K562 (cell line): ENCODE results near the gene CCDC18. TPM values are rescaled to one million over a fixed set of nuclear protein-coding genes. Genes with fewer than 3 reads are reported as not detected.

ENCODE experiments used
- CHD2 ChIP-seq: IDR thresholded peaks from 2 replicates; pipeline ENCODE4 v1.6.1; 2011; ENCODE audit warnings: low read depth, low read length
- EP400 ChIP-seq: fragments of 450-650 bp; IDR thresholded peaks from 2 replicates; pipeline ENCODE4 v1.6.1; 2017; ENCODE audit warnings: antibody characterized with exemption, mild to moderate bottlenecking, moderate library complexity
- ETV1 ChIP-seq: fragments of 450-650 bp; conservative IDR thresholded peaks from 2 replicates; pipeline ENCODE4 v1.6.1; 2016; ENCODE audit warnings: missing genetic modification characterization, control low read depth, low read depth, missing compliant biosample characterization
- JUN ChIP-seq, 2 experiments: sonication (generic) in 1 of 2; formaldehyde crosslinking in 1 of 2; IDR thresholded peaks; 2 replicates each; pipeline versions ENCODE4 v1.6.1 to v1.8.0; 2012 to 2022; ENCODE audit warnings: borderline replicate concordance in 2 of 2, mild to moderate bottlenecking in 2 of 2, improper control_type of control experiment in 1 of 2, low read depth in 1 of 2, low read length in 1 of 2, missing genetic modification reagents in 1 of 2
- KDM5B ChIP-seq: fragments of 200-600 bp; sonication (generic); IDR thresholded peaks from 2 replicates; pipeline ENCODE4 v1.6.1; 2012; ENCODE audit warnings: low read depth, mild to moderate bottlenecking, moderate library complexity, low read length, control low read depth, inconsistent platforms; ENCODE audit not compliant: insufficient replicate concordance
- NBN ChIP-seq: fragments of 450-650 bp; IDR thresholded peaks from 2 replicates; pipeline ENCODE4 v1.6.1; 2016; ENCODE audit warnings: low read depth, mild to moderate bottlenecking
- NFE2 ChIP-seq: IDR thresholded peaks from 2 replicates; pipeline ENCODE4 v1.6.1; 2014; ENCODE audit warnings: antibody characterized with exemption, low read depth
- PHF8 ChIP-seq: fragments of 200-600 bp; sonication (generic); IDR thresholded peaks from 2 replicates; pipeline ENCODE4 v1.6.1; 2012; ENCODE audit warnings: mixed run types, mild to moderate bottlenecking, inconsistent platforms, low read length, moderate library complexity, borderline replicate concordance
- SREBF2 ChIP-seq: sonication (generic); formaldehyde crosslinking; IDR thresholded peaks from 2 replicates; pipeline ENCODE4 v1.4.0; 2020; ENCODE audit warnings: mild to moderate bottlenecking, missing genetic modification reagents
- XRCC4 ChIP-seq: IDR thresholded peaks from one replicate; pipeline ENCODE4 v1.6.1; 2011; ENCODE audit not compliant: insufficient read depth, insufficient read length; ENCODE audit errors: extremely low read depth
- ZEB2 ChIP-seq: fragments of 450-650 bp; IDR thresholded peaks from 2 replicates; pipeline ENCODE4 v1.6.1; 2016
- ZNF384 ChIP-seq: IDR thresholded peaks from 2 replicates; pipeline ENCODE4 v1.6.1; 2012; ENCODE audit warnings: low read depth, low read length, improper control_type of control experiment
- polyA plus RNA-seq, 8 experiments: library from polyadenylated mRNA; depleted of rRNA in 4 of 8; stranded (reverse) in 5 of 8; unstranded in 3 of 8; fragments of >200 nt; fragmentation: Nextera tagmentation in 2 of 8; fragmentation: Illumina TruSeq in 1 of 8; extraction: Ambion mirVana in 2 of 8; extraction: Trizol in 1 of 8; gene quantifications; 2 replicates each; pipeline versions ENCODE4 v1.2.1 to v1.2.3, GENCODE V29; 2011 to 2014; ENCODE audit warnings: inconsistent platforms in 1 of 8, missing spikeins in 1 of 8
- total RNA-seq, 7 experiments: library from RNA; depleted of rRNA in 6 of 7; stranded (reverse); fragments of >200 nt in 6 of 7; fragmentation: Illumina TruSeq in 2 of 7; extraction: Trizol in 2 of 7; gene quantifications; 2 replicates each; pipeline versions ENCODE4 v1.2.1 to v1.2.3, GENCODE V29; 2011 to 2021; ENCODE audit warnings: low replicate concordance in 1 of 7
- TF ChIP-seq, protein P1 (sequence below): fragments of 450-650 bp; IDR thresholded peaks from 2 replicates; pipeline ENCODE4 v1.6.1; 2016
- TF ChIP-seq, protein P2 (sequence below): sonication (generic); IDR thresholded peaks from 2 replicates; pipeline ENCODE4 v1.6.1; 2016
- TF ChIP-seq, protein P3 (sequence below), 2 experiments: fragments of 450-650 bp in 1 of 2; sonication (generic) in 1 of 2; formaldehyde crosslinking in 1 of 2; IDR thresholded peaks; 2 replicates each; pipeline versions ENCODE4 v1.7.1 to v1.9.0; 2016 to 2022; ENCODE audit warnings: inconsistent platforms in 1 of 2, mild to moderate bottlenecking in 1 of 2, missing genetic modification reagents in 1 of 2

Gene CCDC18
- total and polyA plus RNA-seq, 9 of the 15 experiments (the other 6 are each of a cell fraction or from before 2014, with no cell fraction given), result 19.5 to 34.2 (median 24.3) TPM

- TF ChIP-seq, protein P1, sequence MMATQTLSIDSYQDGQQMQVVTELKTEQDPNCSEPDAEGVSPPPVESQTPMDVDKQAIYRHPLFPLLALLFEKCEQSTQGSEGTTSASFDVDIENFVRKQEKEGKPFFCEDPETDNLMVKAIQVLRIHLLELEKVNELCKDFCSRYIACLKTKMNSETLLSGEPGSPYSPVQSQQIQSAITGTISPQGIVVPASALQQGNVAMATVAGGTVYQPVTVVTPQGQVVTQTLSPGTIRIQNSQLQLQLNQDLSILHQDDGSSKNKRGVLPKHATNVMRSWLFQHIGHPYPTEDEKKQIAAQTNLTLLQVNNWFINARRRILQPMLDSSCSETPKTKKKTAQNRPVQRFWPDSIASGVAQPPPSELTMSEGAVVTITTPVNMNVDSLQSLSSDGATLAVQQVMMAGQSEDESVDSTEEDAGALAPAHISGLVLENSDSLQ, result peak; percentile 45; the same call in 1 of the 2 replicates
- TF ChIP-seq CHD2, result 0 out of 2 replicates have a peak, but pooled peaks have one; percentile 52
- peak; percentile 26 for TF ChIP-seq KDM5B
- TF ChIP-seq PHF8, result peak; percentile 74
- TF ChIP-seq XRCC4, result no peak
- TF ChIP-seq, protein P2, sequence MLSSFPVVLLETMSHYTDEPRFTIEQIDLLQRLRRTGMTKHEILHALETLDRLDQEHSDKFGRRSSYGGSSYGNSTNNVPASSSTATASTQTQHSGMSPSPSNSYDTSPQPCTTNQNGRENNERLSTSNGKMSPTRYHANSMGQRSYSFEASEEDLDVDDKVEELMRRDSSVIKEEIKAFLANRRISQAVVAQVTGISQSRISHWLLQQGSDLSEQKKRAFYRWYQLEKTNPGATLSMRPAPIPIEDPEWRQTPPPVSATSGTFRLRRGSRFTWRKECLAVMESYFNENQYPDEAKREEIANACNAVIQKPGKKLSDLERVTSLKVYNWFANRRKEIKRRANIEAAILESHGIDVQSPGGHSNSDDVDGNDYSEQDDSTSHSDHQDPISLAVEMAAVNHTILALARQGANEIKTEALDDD, result peak; percentile 22; the same call in 1 of the 2 replicates
- 0 out of 2 replicates have a peak, but pooled peaks have one; percentile 14 for TF ChIP-seq NBN
- peak; percentile 1; the same call in 1 of the 2 replicates for TF ChIP-seq JUN (IDR thresholded peaks at IDR 0.05; ENCODE audit: borderline replicate concordance, low read depth, low read length)
- TF ChIP-seq JUN (CRISPR knock-in tag; IDR thresholded peaks at IDR 0.05; ENCODE audit: borderline replicate concordance), result no peak
- peak; percentile 88 for TF ChIP-seq EP400
- TF ChIP-seq ZEB2, result peak; percentile 33; the same call in 1 of the 2 replicates
- peak; percentile 99 for TF ChIP-seq ZNF384
- 0 out of 2 replicates have a peak, but pooled peaks have one; percentile 0 for TF ChIP-seq NFE2
- no peak for TF ChIP-seq SREBF2
- TF ChIP-seq, protein P3, sequence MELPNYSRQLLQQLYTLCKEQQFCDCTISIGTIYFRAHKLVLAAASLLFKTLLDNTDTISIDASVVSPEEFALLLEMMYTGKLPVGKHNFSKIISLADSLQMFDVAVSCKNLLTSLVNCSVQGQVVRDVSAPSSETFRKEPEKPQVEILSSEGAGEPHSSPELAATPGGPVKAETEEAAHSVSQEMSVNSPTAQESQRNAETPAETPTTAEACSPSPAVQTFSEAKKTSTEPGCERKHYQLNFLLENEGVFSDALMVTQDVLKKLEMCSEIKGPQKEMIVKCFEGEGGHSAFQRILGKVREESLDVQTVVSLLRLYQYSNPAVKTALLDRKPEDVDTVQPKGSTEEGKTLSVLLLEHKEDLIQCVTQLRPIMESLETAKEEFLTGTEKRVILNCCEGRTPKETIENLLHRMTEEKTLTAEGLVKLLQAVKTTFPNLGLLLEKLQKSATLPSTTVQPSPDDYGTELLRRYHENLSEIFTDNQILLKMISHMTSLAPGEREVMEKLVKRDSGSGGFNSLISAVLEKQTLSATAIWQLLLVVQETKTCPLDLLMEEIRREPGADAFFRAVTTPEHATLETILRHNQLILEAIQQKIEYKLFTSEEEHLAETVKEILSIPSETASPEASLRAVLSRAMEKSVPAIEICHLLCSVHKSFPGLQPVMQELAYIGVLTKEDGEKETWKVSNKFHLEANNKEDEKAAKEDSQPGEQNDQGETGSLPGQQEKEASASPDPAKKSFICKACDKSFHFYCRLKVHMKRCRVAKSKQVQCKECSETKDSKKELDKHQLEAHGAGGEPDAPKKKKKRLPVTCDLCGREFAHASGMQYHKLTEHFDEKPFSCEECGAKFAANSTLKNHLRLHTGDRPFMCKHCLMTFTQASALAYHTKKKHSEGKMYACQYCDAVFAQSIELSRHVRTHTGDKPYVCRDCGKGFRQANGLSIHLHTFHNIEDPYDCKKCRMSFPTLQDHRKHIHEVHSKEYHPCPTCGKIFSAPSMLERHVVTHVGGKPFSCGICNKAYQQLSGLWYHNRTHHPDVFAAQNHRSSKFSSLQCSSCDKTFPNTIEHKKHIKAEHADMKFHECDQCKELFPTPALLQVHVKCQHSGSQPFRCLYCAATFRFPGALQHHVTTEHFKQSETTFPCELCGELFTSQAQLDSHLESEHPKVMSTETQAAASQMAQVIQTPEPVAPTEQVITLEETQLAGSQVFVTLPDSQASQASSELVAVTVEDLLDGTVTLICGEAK (IDR thresholded peaks at IDR 0.05), result peak; percentile 89
- TF ChIP-seq, protein P3 (CRISPR knock-in tag; IDR thresholded peaks at IDR 0.05), result peak; percentile 85
- TF ChIP-seq ETV1 (tag), result peak; percentile 53; the same call in 1 of the 2 replicates
These were observed at the start of gene CCDC18 (continued) for GRCh38 chr1:93180723-93181613.
